Glomerular endothelial cell (primary cell): ENCODE data around the gene CBY1. TPM values are rescaled to one million over a fixed set of nuclear protein-coding genes. Genes with fewer than 3 reads are reported as not detected.
A peak's percentile ranks its signal among the peaks of the same experiment; 100 is the strongest.

Experiments
- DNase-seq: peaks from one replicate; pipeline ENCODE4 v3.0.0-alpha.2; 2011; ENCODE audit warnings: low read depth, low spot score; ENCODE audit errors: extremely low read depth
- total RNA-seq: library from RNA; depleted of rRNA; stranded (reverse); fragments of >200 nt; gene quantifications from 2 replicates; pipeline ENCODE4 v1.2.3, GENCODE V29; 2015

The CBY1 gene
- total RNA-seq, 1 donor from 2014 or later: 23.7 TPM

- no peak for DNase-seq
These were observed 43.9 kb downstream of the CBY1 start for GRCh38 chr22:38700270-38700788.

GRCh38 chr22:38700789-38701628 lies 44.6 kb downstream of the CBY1 start, which contains the start of gene JOSD1:
Gene JOSD1, minus strand, starts transcription at chr22:38700943. Its CDS starts 956 bp downstream, at chr22:38699987.
- no peak for DNase-seq

GRCh38 chr22:38704654-38705234 lies 48.3 kb downstream of the CBY1 start:
- no peak for DNase-seq

- DNase-seq: peak; percentile 100
These were observed 49.0 kb downstream of the CBY1 start, which contains the start of gene GTPBP1 for GRCh38 chr22:38705235-38706100. Gene GTPBP1, plus strand, starts transcription at chr22:38705944. Its CDS starts 12 bp downstream, at chr22:38705956.

- DNase-seq: no peak
These were observed 49.9 kb downstream of the CBY1 start for GRCh38 chr22:38706101-38706900.

- no peak for DNase-seq
These were observed 50.4 kb downstream of the CBY1 start for GRCh38 chr22:38706901-38707195.

GRCh38 chr22:38707346-38707745 lies 50.9 kb downstream of the CBY1 start:
- no peak for DNase-seq

- DNase-seq: no peak
These were observed 51.5 kb downstream of the CBY1 start for GRCh38 chr22:38707984-38708383.

GRCh38 chr22:38709306-38709705 lies 52.9 kb downstream of the CBY1 start:
- no peak for DNase-seq

GRCh38 chr22:38710351-38710750 lies 53.9 kb downstream of the CBY1 start:
- no peak for DNase-seq

- no peak for DNase-seq
These were observed 54.4 kb downstream of the CBY1 start for GRCh38 chr22:38710866-38711265.

GRCh38 chr22:38712486-38713207 lies 56.2 kb downstream of the CBY1 start:
- DNase-seq: no peak

- DNase-seq: no peak
These were observed 57.5 kb downstream of the CBY1 start for GRCh38 chr22:38713921-38714320.

- no peak for DNase-seq
These were observed 58.8 kb downstream of the CBY1 start for GRCh38 chr22:38715176-38715764.

- DNase-seq: no peak
These were observed 59.4 kb downstream of the CBY1 start for GRCh38 chr22:38715852-38716251.

- DNase-seq: no peak
These were observed 59.8 kb downstream of the CBY1 start for GRCh38 chr22:38716271-38716670.

GRCh38 chr22:38716826-38717225 lies 60.4 kb downstream of the CBY1 start:
- DNase-seq: no peak

- DNase-seq: no peak
These were observed 60.8 kb downstream of the CBY1 start for GRCh38 chr22:38717244-38717643.

- no peak for DNase-seq
These were observed 62.0 kb downstream of the CBY1 start for GRCh38 chr22:38718414-38718813.
